Endothelial cell of umbilical vein (primary cell): ENCODE data around the gene KERA. TPM values are rescaled to one million over a fixed set of nuclear protein-coding genes. Genes with fewer than 3 reads are reported as not detected.

Experiments used
- BruUV-seq: library from RNA; stranded (reverse); fragments of 400-500 nt; replicated peaks from 2 replicates; lab custom pipeline; 2021; lab: Mats Ljungman, UMichigan
- CTCF ChIA-PET: fragments of 300-600, 350-600 bp; sonication (Branson Sonifier 250); formaldehyde crosslinking; loops from one replicate; lab custom pipeline; 2021; ENCODE audit warnings: antibody characterized with exemption, inconsistent platforms; lab: Charles Lee
- POLR2A ChIA-PET: fragments of 300-600, 350-600 bp; sonication (Branson Sonifier 250); formaldehyde crosslinking; loops from one replicate; lab custom pipeline; 2021; ENCODE audit warnings: antibody characterized with exemption, inconsistent platforms; lab: Charles Lee
- DNase-seq: peaks from one replicate; pipeline ENCODE4 v3.0.0-alpha.2; 2011; ENCODE audit warnings: low read depth, low spot score
- FAIRE-seq: peaks from 2 replicates; lab custom pipeline; 2011; peaks lifted over from hg19 to GRCh38; lab: Jason Lieb, UNC
- H2AFZ ChIP-seq: 2 replicates; pipeline ENCODE4 v1.6.0; 2012; ENCODE audit warnings: low read depth, low read length, control low read depth, inconsistent platforms
- H3K27ac ChIP-seq: 2 replicates; pipeline ENCODE4 v1.5.1; 2011; ENCODE audit warnings: low read depth, mild to moderate bottlenecking, control low read depth, low read length, moderate library complexity; ENCODE audit not compliant: insufficient read depth
- H3K27me3 ChIP-seq, 2 experiments: 2 replicates each; pipeline versions ENCODE4 v1.6.0 to v1.6.1; 2011; ENCODE audit warnings: low read length in 2 of 2, mixed read lengths in 1 of 2; ENCODE audit not compliant: control insufficient read depth in 2 of 2, insufficient read depth in 2 of 2
- H3K36me3 ChIP-seq, 2 experiments: 2 replicates in 1 of 2; 3 replicates in 1 of 2; pipeline ENCODE4 v1.5.1; 2011; ENCODE audit warnings: low read length in 2 of 2, mild to moderate bottlenecking in 1 of 2, moderate library complexity in 1 of 2; ENCODE audit not compliant: control insufficient read depth in 2 of 2, insufficient read depth in 2 of 2; ENCODE audit errors: extremely low read depth in 1 of 2
- H3K4me1 ChIP-seq: 3 replicates; pipeline ENCODE4 v1.5.1; 2011; ENCODE audit warnings: mild to moderate bottlenecking, low read length; ENCODE audit not compliant: control insufficient read depth, insufficient read depth; ENCODE audit errors: extremely low read depth
- H3K4me2 ChIP-seq: 2 replicates; pipeline ENCODE4 v1.6.1; 2011; ENCODE audit warnings: low read length, control low read depth, mixed read lengths; ENCODE audit not compliant: insufficient read depth
- H3K4me3 ChIP-seq, 3 experiments: fragments of 200-600 bp in 1 of 3; sonication (generic), shearing (Covaris generic) in 1 of 3; replicated peaks in 1 of 3; 2 replicates each; pipeline ENCODE4 v1.5.1; 2011 to 2016; ENCODE audit warnings: control low read depth in 3 of 3, low read length in 3 of 3, mild to moderate bottlenecking in 2 of 3, inconsistent platforms in 1 of 3, low read depth in 1 of 3, moderate library complexity in 1 of 3; ENCODE audit not compliant: insufficient read depth in 1 of 3
- H3K79me2 ChIP-seq: 2 replicates; pipeline ENCODE4 v1.6.0; 2012; ENCODE audit warnings: low read length, inconsistent platforms; ENCODE audit not compliant: control insufficient read depth, insufficient read depth
- H3K9ac ChIP-seq: replicated peaks from 2 replicates; pipeline ENCODE3; 2011; ENCODE audit warnings: low read length, control low read depth; ENCODE audit not compliant: insufficient read depth; ENCODE audit errors: extremely low read depth
- H3K9me1 ChIP-seq: replicated peaks from 3 replicates; pipeline ENCODE4 v1.6.0; 2011; ENCODE audit warnings: mild to moderate bottlenecking, low read length; ENCODE audit not compliant: control insufficient read depth, insufficient read depth; ENCODE audit errors: extremely low read depth
- H3K9me3 ChIP-seq: replicated peaks from 2 replicates; pipeline ENCODE4 v1.5.1; 2012; ENCODE audit warnings: low read length, inconsistent platforms; ENCODE audit not compliant: control insufficient read depth, insufficient read depth
- H4K20me1 ChIP-seq: replicated peaks from 2 replicates; pipeline ENCODE3; 2011; ENCODE audit warnings: mild to moderate bottlenecking, low read length; ENCODE audit not compliant: control insufficient read depth, insufficient read depth; ENCODE audit errors: extremely low read depth
- CTCF ChIP-seq, 2 donors: IDR thresholded peaks; 1 replicate in 1 of 2; 2 replicates in 1 of 2; pipeline ENCODE4 v1.5.1; 2011; ENCODE audit warnings: low read length in 2 of 2, mild to moderate bottlenecking in 2 of 2, moderate library complexity in 2 of 2, control low read depth in 1 of 2, inconsistent platforms in 1 of 2, low read depth in 1 of 2; ENCODE audit not compliant: insufficient read depth in 1 of 2; ENCODE audit errors: extremely low read depth in 1 of 2
- EZH2 ChIP-seq: IDR thresholded peaks from 2 replicates; pipeline ENCODE4 v1.6.1; 2012; ENCODE audit warnings: borderline replicate concordance, low read depth, mild to moderate bottlenecking, moderate library complexity, low read length, inconsistent platforms; ENCODE audit not compliant: severe bottlenecking
- FOS ChIP-seq: IDR thresholded peaks from 2 replicates; pipeline ENCODE4 v1.6.1; 2011; ENCODE audit warnings: mild to moderate bottlenecking, low read length, moderate library complexity, borderline replicate concordance; ENCODE audit not compliant: insufficient read depth
- GATA2 ChIP-seq: IDR thresholded peaks from 2 replicates; pipeline ENCODE4 v1.7.0; 2011; ENCODE audit warnings: low read depth, mild to moderate bottlenecking, moderate library complexity, mixed read lengths, low read length; ENCODE audit not compliant: insufficient read length, insufficient read depth
- JUN ChIP-seq: IDR thresholded peaks from 2 replicates; pipeline ENCODE4 v1.6.1; 2011; ENCODE audit warnings: borderline replicate concordance, low read depth; ENCODE audit not compliant: insufficient read length, insufficient read depth
- MYC ChIP-seq: IDR thresholded peaks from one replicate; pipeline ENCODE4 v1.6.1; 2011; ENCODE audit warnings: mild to moderate bottlenecking, low read depth, low read length
- POLR2A ChIP-seq: IDR thresholded peaks from 2 replicates; pipeline ENCODE4 v1.6.1; 2012; ENCODE audit warnings: low read depth, mild to moderate bottlenecking, control low read depth, low read length
- POLR2AphosphoS5 ChIP-seq: IDR thresholded peaks from 2 replicates; pipeline ENCODE4 v1.6.1; 2012; ENCODE audit warnings: low read depth, mild to moderate bottlenecking, control low read depth, low read length, moderate library complexity; ENCODE audit not compliant: insufficient read depth
- dilution Hi-C: fragments of 300-500 bp; cut with MboI; formaldehyde crosslinking; loops from one replicate; pipeline ENCODE4 v1.15.0; 2019; ENCODE audit warnings: low sequenced_read_pairs; ENCODE audit not compliant: extremely low pct_ligation_motif_present
- intact Hi-C: fragments of 100-400 bp; cut with micrococcal nuclease; formaldehyde crosslinking; loops from one replicate; pipeline ENCODE4 v1.10.0; 2022
- polyA plus RNA-seq, 4 experiments: library from polyadenylated mRNA; depleted of rRNA in 3 of 4; stranded (reverse) in 3 of 4; unstranded in 1 of 4; fragments of >200 nt; gene quantifications; 2 replicates each; pipeline versions ENCODE4 v1.2.1 to v1.2.3, GENCODE V29; 2011 to 2012; ENCODE audit warnings: missing spikeins in 1 of 4
- total RNA-seq: library from RNA; stranded (reverse); gene quantifications from 2 replicates; pipeline ENCODE4 v1.2.3, GENCODE V29; 2021
- TF ChIP-seq, protein P1 (sequence below): IDR thresholded peaks from 2 replicates; pipeline ENCODE4 v1.6.1; 2011; ENCODE audit not compliant: insufficient read depth, insufficient read length

KERA gene
- total and polyA plus RNA-seq, 2 donors (not counting 3 experiments of a cell fraction or from before 2014, with no cell fraction given), result not detected

DNA sequence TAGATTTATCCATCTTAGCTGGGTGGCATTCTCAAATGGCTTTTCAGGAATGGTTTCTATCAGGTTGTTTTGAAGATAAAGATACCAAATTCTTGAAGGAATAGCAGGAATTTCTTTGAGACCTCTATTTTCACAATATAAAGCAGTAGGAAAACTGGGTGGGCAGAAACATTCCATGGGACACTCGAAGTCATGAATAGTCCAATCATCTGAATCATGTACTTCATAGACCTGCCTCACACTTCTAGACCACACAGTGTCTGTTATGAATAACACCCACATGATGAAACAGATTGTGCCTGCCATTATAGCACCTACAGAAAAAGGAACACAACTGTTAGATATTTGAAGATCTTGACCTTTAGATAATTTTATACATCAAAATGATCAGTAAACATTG, 1.8 kb downstream of the KERA start:
- H2AFZ ChIP-seq, result no peak overlapping the region
- POLR2A ChIA-PET, result no interaction called here
- H3K4me1 ChIP-seq, result no peaks in the 10 kb centered on the region
- H4K20me1 ChIP-seq, result no peaks in the 10 kb centered on the region
- DNase-seq, result no peak
- intact Hi-C loops (no loop called here), dilution Hi-C loops (no loop called here)
- BruUV-seq, result no TSS peak
- H3K9ac ChIP-seq, result no peak overlapping the region
- H3K4me3 ChIP-seq, result no peak overlapping the region
- H3K4me2 ChIP-seq, result no peak overlapping the region
- no peaks in the 10 kb centered on the region for H3K27me3 ChIP-seq
- no peak overlapping the region for H3K27ac ChIP-seq
- CTCF ChIA-PET, result interaction anchor here (1.1 to 1.4 kb wide), 2 partner anchors 8 to 14 kb away, joined by 3 to 4 read pairs; no protein-coding TSS in a partner anchor
- H3K79me2 ChIP-seq, result no peaks in the 10 kb centered on the region
- H3K9me1 ChIP-seq, result no peaks in the 10 kb centered on the region
- FAIRE-seq, result no peak
- H3K36me3 ChIP-seq, result no peaks in the 10 kb centered on the region
- no peak for TF ChIP-seq POLR2AphosphoS5
- no peak for TF ChIP-seq EZH2
- no peak for TF ChIP-seq CTCF (IDR thresholded peaks at IDR 0.05; ENCODE audit: extremely low read depth in 1 of 2, insufficient read depth in 1 of 2, low read depth in 1 of 2, low read length in 2 of 2)
- TF ChIP-seq, protein P1, sequence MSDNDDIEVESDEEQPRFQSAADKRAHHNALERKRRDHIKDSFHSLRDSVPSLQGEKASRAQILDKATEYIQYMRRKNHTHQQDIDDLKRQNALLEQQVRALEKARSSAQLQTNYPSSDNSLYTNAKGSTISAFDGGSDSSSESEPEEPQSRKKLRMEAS, result no peak
- TF ChIP-seq POLR2A, result no peak
- TF ChIP-seq MYC, result no peak
- TF ChIP-seq FOS, result no peak
- TF ChIP-seq GATA2, result no peak
- no peak for TF ChIP-seq JUN
- no peaks in the 10 kb centered on the region for H3K9me3 ChIP-seq
